Adipocyte (in vitro differentiated cells): Measurements from ENCODE around the gene CLGN.
"Not testable (repeated sequence)": the region's sequence is repeated elsewhere in the genome, so short reads cannot be mapped to it uniquely, and the experiment has no call there.

ENCODE experiments used
- DNase-seq: peaks from one replicate; pipeline ENCODE4 v3.0.0-alpha.2; 2015; ENCODE audit warnings: low read depth
- H3K27me3 ChIP-seq: replicated peaks from 2 replicates; pipeline ENCODE4 v1.7.0; 2013; ENCODE audit warnings: mild to moderate bottlenecking, low read length, moderate library complexity; ENCODE audit not compliant: control insufficient read depth, insufficient read depth
- H3K36me3 ChIP-seq: 2 replicates; pipeline ENCODE4 v1.7.0; 2013; ENCODE audit warnings: low read length, mild to moderate bottlenecking, moderate library complexity; ENCODE audit not compliant: control insufficient read depth, insufficient read depth, severe bottlenecking
- H3K4me1 ChIP-seq: 2 replicates; pipeline ENCODE4 v1.7.0; 2013; ENCODE audit warnings: mild to moderate bottlenecking, low read length, moderate library complexity; ENCODE audit not compliant: control insufficient read depth, insufficient read depth
- H3K4me3 ChIP-seq: 2 replicates; pipeline ENCODE4 v1.7.0; 2013; ENCODE audit warnings: mild to moderate bottlenecking, low read length, moderate library complexity
- H3K9ac ChIP-seq: 2 replicates; pipeline ENCODE4 v1.7.0; 2013; ENCODE audit warnings: mild to moderate bottlenecking, low read length, moderate library complexity
- H3K9me3 ChIP-seq: 2 replicates; pipeline ENCODE4 v1.7.0; 2013; ENCODE audit warnings: mild to moderate bottlenecking, low read length, moderate library complexity; ENCODE audit not compliant: control insufficient read depth

The CLGN gene

GRCh38 chr4:140427919-140428471 lies 547 bp upstream of the CLGN start:
- Histone ChIP-seq H3K9me3 (no peaks in the 10 kb centered on the region), H3K9ac (peak overlapping the region; percentile 81), H3K4me1 (peaks cover 8% of the 10 kb centered on the region), H3K27me3 (no peaks in the 10 kb centered on the region), H3K36me3 (no peaks in the 10 kb centered on the region), H3K4me3 (peak overlapping the region; percentile 93)
- no peak for DNase-seq

- no peaks in the 10 kb centered on the region for H3K9me3 ChIP-seq
- H3K9ac ChIP-seq = peak overlapping the region; percentile 81
- peaks cover 13% of the 10 kb centered on the region for H3K4me1 ChIP-seq
- peak overlapping the region; percentile 93 for H3K4me3 ChIP-seq
- no peak for DNase-seq
- H3K36me3 ChIP-seq = no peaks in the 10 kb centered on the region
- no peaks in the 10 kb centered on the region for H3K27me3 ChIP-seq
Measured at GRCh38 chr4:140426610-140427105, 790 bp downstream of the CLGN start.

GRCh38 chr4:140423106-140423505 lies 4.3 kb downstream of the CLGN start:
- H3K27me3 ChIP-seq = no peaks in the 10 kb centered on the region
- no peaks in the 10 kb centered on the region for H3K9me3 ChIP-seq
- peak; percentile 50 for DNase-seq
- H3K4me3 ChIP-seq = no peak overlapping the region
- H3K9ac ChIP-seq = no peak overlapping the region
- no peaks in the 10 kb centered on the region for H3K36me3 ChIP-seq
- peaks cover 13% of the 10 kb centered on the region for H3K4me1 ChIP-seq

GRCh38 chr4:140413130-140413969 lies 14.1 kb downstream of the CLGN start:
- not testable (repeated sequence) for H3K9ac ChIP-seq, H3K4me1 ChIP-seq, H3K27me3 ChIP-seq, H3K36me3 ChIP-seq, DNase-seq, H3K9me3 ChIP-seq, H3K4me3 ChIP-seq

- no peak for DNase-seq
- no peak overlapping the region for H3K9ac ChIP-seq
- H3K4me1 ChIP-seq = no peaks in the 10 kb centered on the region
- H3K36me3 ChIP-seq = no peaks in the 10 kb centered on the region
- H3K4me3 ChIP-seq = no peak overlapping the region
- no peaks in the 10 kb centered on the region for H3K27me3 ChIP-seq
- no peaks in the 10 kb centered on the region for H3K9me3 ChIP-seq
Measured at GRCh38 chr4:140408974-140409373, 18.5 kb downstream of the CLGN start.

- H3K4me3 ChIP-seq = no peak overlapping the region
- DNase-seq = no peak
- no peaks in the 10 kb centered on the region for H3K9me3 ChIP-seq
- H3K4me1 ChIP-seq = no peaks in the 10 kb centered on the region
- H3K27me3 ChIP-seq = no peaks in the 10 kb centered on the region
- H3K9ac ChIP-seq = no peak overlapping the region
- H3K36me3 ChIP-seq = no peaks in the 10 kb centered on the region
Measured at GRCh38 chr4:140406292-140406691, 21.2 kb downstream of the CLGN start.

GRCh38 chr4:140400111-140400510 lies 27.3 kb downstream of the CLGN start:
- Histone ChIP-seq H3K9me3 (no peaks in the 10 kb centered on the region), H3K27me3 (no peaks in the 10 kb centered on the region), H3K4me3 (no peak overlapping the region), H3K9ac (no peak overlapping the region), H3K4me1 (no peaks in the 10 kb centered on the region), H3K36me3 (no peaks in the 10 kb centered on the region)
- DNase-seq = no peak

GRCh38 chr4:140395668-140396067 lies 31.8 kb downstream of the CLGN start:
- H3K9ac ChIP-seq = no peak overlapping the region
- DNase-seq = no peak
- no peaks in the 10 kb centered on the region for H3K9me3 ChIP-seq

GRCh38 chr4:140388015-140388414 lies 39.4 kb downstream of the CLGN start:
- H3K9ac ChIP-seq = no peak overlapping the region

More at GRCh38 chr4:140395668-140396067, 31.8 kb downstream of the CLGN start:
- no peaks in the 10 kb centered on the region for H3K36me3 ChIP-seq
- no peak overlapping the region for H3K4me3 ChIP-seq
- H3K4me1 ChIP-seq = no peaks in the 10 kb centered on the region
- no peaks in the 10 kb centered on the region for H3K27me3 ChIP-seq

GRCh38 chr4:140382732-140383131 lies 44.7 kb downstream of the CLGN start:
- no peak for DNase-seq
- Histone ChIP-seq H3K27me3 (no peaks in the 10 kb centered on the region), H3K36me3 (peaks cover 27% of the 10 kb centered on the region), H3K9me3 (no peaks in the 10 kb centered on the region), H3K9ac (no peak overlapping the region), H3K4me1 (no peaks in the 10 kb centered on the region), H3K4me3 (no peak overlapping the region)

More at GRCh38 chr4:140388015-140388414, 39.4 kb downstream of the CLGN start:
- peaks cover 1% of the 10 kb centered on the region for H3K36me3 ChIP-seq
- no peaks in the 10 kb centered on the region for H3K27me3 ChIP-seq
- H3K4me1 ChIP-seq = no peaks in the 10 kb centered on the region
- no peaks in the 10 kb centered on the region for H3K9me3 ChIP-seq
- no peak for DNase-seq
- no peak overlapping the region for H3K4me3 ChIP-seq

GRCh38 chr4:140374130-140374477 lies 53.3 kb downstream of the CLGN start:
- H3K4me3 ChIP-seq = peak overlapping the region; percentile 93
- no peaks in the 10 kb centered on the region for H3K36me3 ChIP-seq
- peaks cover 15% of the 10 kb centered on the region for H3K4me1 ChIP-seq
- peak; percentile 58 for DNase-seq
- H3K27me3 ChIP-seq = no peaks in the 10 kb centered on the region
- no peaks in the 10 kb centered on the region for H3K9me3 ChIP-seq
- H3K9ac ChIP-seq = peak overlapping the region; percentile 95
